Stimulated activated CD8-positive, alpha-beta memory T cell treated with anti-CD3 and anti-CD28 coated beads, Interleukin-7, amount 100 ng/mL, for 24 hours (primary cell): Measurements from ENCODE around the gene ATRAID.
"Not testable (repeated sequence)": the region's sequence is repeated elsewhere in the genome, so short reads cannot be mapped to it uniquely, and the experiment has no call there.

Experiments used
- DNase-seq: peaks from one replicate; pipeline ENCODE4 v3.0.0-alpha.2; 2020; ENCODE audit warnings: low read depth

Gene ATRAID

GRCh38 chr2:27211943-27212625, at the start of gene ATRAID, which contains the start of gene SLC5A6:
Gene ATRAID (plus strand): TSS chr2:27212041. CDS start chr2:27212369, 328 bp downstream.
Gene SLC5A6 (minus strand): TSS chr2:27212268. CDS start chr2:27207650, 4,618 bp downstream.
- DNase-seq, result peak; percentile 76

DNA sequence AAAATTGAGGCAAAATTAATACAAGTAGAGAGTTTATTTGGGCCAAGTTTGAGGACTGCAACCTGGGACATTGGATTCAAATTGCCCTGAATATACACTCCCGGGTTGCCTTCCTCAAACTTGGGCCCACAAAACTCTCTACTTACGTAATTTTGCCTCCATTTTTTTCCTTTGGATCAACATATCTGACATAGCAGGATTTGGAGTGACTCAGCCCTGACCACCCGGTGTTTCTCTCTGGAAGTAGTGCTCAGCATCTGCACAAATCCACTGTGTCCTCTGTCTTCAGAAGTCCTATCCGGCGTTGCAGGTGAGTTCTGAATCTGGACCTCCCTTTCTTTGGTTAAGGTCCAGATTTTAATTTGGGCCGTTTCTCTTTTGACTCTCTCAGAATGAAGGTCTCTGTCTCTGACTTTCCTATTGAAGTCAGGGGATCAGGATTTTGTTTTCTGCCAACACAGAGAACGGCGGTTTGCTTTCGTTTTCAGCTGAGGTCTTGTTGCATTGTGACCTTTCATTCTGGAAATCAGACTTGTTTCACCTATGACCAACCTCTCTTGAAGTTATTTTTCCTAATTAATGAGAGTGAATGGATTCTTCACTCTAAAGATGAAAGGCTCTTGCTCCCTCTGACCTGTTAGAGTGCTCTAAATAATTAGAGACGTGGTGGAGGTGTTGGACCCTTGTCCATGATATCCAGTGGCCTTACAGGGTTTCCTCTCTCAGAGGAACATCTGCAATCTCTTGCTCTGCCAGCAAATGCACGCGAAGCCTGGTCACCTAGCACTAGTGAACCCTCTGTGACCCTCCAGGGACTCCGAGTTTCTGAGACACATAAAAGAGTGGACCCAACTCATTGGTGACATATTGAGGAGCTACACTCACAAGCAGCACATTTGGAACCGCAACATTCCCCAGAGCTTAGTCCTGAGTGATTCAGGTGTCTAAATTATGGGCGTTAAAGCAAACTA, 49.4 kb upstream of the ATRAID start:
- DNase-seq, result no peak

GRCh38 chr2:27164960-27165763, 46.7 kb upstream of the ATRAID start:
- no peak for DNase-seq

DNA sequence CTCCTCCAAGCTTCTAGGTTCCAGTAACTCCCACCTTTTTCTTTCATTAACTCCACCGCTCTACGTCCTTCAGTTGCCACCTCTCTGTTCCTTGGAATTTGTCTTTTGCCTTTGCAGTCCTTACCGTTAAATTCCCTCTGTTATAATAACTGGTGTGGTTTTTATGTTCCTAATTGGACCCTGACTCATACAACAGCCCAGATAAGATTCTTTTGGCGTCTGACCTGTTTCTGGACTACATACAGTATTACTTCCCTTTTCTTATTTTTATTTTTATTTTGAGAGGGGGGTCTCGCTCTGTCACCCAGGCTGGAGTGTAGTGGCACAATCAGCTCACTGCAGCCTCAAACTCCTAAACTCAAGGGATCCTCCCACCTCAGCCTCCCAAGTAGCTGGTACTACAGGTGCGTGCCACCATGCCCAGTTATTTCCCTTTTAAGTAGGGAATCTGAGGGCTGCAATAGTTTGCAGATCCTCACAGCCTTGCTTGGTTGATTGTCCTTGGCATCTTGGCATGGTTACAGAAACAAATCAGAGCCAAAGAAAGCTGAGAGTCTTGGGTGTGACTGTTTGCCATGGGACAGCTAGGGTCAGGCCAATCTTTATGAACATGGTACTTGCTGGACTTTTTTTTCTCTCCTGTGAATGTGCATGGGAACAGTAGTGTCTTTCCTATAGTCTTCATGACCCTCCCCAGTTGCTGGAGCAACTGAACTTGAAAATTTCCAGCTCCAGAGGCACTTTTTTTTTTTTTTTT, 41.1 kb upstream of the ATRAID start:
- DNase-seq, result no peak

DNA sequence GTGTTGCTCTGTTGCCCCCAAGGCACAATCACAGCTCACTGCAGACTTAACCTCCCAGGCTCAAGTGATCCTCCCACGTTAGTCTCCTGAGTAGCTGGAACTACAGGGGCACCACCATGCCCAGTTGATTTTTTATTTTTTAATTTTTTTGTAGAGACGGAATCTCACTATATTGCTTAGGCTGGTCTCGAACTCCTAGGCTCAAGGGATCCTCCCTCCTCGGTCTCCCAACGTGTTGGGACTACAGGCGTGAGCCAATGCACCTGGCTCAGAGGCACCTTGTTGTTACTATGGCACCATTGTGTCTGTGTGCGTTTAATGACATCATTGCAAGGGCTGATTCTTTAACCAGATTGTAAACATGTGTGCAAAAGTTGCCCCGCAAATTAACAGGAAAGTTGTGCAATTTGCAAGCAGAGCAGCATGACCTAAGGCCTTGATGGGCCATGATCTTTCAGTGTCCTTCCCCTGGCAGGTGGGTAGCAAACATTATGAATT, 40.4 kb upstream of the ATRAID start:
- no peak for DNase-seq

GRCh38 chr2:27174638-27175037, 37.2 kb upstream of the ATRAID start:
- DNase-seq, result no peak

DNA sequence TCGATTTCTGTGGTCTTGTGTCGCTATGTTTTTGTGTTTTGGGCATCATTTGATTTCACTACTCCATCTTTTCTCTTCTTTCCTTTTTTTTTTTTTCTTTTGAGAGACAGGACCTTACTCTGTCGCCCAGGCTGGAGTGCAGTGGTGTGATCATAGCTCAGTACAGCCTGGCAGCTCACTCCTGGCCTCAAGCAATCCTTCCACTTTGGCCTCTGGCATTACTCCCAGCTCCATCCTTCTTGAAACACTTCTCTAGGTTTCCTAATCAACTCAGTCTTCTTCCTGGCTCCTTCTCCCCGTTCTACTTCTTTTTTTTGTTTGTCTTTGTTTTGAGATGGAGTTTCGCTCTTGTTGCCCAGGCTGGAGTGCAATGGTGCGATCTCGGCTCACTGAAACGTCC, 36.5 kb upstream of the ATRAID start:
- DNase-seq, result no peak

GRCh38 chr2:27175781-27176180, 36.1 kb upstream of the ATRAID start:
- DNase-seq, result not testable (repeated sequence)

- no peak for DNase-seq
Measured at GRCh38 chr2:27177441-27178351, 34.1 kb upstream of the ATRAID start.

DNA sequence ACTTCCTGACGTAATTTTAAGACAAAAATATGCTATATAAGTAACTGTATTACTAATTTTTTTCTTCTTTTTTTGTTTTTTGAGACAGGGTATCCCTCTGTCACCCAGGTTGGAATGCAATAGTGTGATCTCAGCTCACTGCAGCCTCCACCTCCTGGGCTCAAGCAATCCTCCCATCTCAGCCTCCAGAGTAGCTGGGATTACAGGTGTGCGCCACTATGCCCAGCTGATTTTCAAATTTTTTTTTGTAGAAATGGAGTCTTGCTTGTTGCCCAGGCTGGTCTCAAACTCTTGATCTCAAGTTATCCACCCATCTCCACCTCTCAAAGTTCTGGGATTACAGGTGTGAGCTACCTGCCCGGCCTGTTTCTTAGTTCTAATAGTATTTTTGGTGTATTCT, 33.4 kb upstream of the ATRAID start:
- DNase-seq, result no peak

DNA sequence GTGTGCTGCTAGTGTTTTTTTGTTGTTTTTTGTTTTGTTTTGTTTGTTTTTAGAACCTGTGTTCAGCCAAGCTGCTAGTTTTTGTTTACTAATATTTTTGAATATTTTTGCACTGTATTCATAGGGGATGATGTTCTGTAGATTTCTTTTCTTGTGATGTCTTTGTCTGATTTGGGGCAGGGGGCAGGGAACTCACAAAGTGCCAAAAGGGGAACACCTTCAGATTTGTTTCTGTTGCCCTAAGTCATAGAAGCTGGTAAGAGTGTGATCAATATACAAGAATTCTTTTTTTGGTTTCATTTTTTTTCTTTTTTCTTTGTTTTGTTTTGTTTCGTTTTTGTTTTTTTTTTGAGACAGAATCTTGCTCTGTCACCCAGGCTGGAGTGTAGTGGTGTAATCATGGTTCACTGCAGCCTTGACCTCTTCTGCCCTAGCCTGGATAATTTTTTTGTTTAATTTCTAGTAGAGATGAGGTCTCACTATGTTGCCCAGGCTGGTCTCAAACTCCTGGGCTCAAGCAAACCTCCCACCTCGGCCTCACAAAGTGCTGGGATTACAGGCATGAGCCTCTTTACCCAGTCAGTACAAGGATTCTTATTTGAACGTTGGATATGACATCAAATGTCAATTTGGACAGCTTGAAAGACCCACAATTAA, 32.4 kb upstream of the ATRAID start:
- DNase-seq, result no peak

GRCh38 chr2:27182346-27182745, 29.5 kb upstream of the ATRAID start:
- no peak for DNase-seq

- DNase-seq, result no peak
Measured at GRCh38 chr2:27184115-27184514, 27.7 kb upstream of the ATRAID start.

- DNase-seq, result no peak
Measured at GRCh38 chr2:27185331-27186026, 26.4 kb upstream of the ATRAID start.

DNA sequence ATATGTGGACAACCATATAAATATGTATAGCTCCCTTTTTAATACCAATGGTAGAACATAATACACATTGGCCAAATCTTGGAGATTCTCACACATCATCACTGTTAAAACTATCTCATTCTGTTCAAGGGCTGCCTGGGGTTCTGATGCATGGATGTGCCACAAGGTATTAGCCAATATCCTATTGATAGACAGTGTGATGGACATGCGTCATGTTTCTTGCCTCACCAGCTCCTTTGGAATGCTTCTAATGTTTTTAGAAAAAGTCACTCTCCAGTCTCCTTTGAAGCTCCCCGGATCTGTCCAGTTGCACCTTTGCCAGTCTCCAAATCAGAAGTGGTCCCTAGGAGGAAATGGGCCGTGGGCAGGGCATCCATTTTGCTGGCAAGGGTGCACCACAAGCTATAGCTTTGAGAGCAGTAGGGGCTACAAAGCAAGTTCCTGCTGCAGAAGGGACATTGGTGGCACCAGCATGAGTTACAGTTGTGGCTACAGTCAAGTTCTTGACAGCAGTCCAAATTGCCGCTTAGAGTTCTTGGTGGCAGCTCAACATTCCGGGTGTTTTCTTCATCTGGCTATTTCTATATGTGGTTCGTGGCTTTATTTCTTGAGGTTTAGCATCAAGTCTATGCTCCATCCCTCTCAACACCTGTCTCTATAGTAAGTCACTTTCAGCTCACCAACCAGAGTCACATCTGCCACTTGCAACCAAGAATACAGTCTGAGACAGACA, 25.1 kb upstream of the ATRAID start:
- no peak for DNase-seq

DNA sequence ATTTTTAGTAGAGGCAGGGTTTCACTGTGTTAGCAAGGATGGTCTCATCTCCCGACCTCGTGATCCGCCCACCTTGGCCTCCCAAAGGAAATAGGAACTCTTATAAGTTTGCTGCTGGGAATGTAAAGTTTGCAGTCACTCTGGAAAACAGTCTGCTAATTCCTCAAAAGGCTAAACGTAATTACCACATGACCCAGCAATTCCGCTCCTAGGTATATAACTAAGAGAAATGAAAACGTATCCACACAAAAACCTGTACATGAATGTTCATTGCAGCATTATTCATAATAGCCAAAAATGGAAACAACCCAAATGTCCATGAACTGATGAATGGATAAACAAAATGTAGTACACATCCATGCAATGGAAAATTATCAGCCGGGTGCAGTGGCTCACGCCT, 21.9 kb upstream of the ATRAID start:
- no peak for DNase-seq

GRCh38 chr2:27191070-27191829, 20.6 kb upstream of the ATRAID start:
- no peak for DNase-seq
